KOPT-K1 (cell line): ENCODE measurements around the gene ARMC3.

Experiments
- H3K27ac ChIP-seq: fragments of 200-600 bp; sonication (generic); 2 replicates; pipeline ENCODE4 v1.5.1; 2016; ENCODE audit warnings: antibody characterized with exemption, mild to moderate bottlenecking, low read depth, low read length; ENCODE audit not compliant: poor library complexity, severe bottlenecking
- H3K36me3 ChIP-seq: fragments of 200-600 bp; sonication (generic); 2 replicates; pipeline ENCODE4 v1.5.1; 2017; ENCODE audit warnings: antibody characterized with exemption, mild to moderate bottlenecking, low read length, moderate library complexity; ENCODE audit not compliant: insufficient read depth
- H3K9me3 ChIP-seq: fragments of 200-600 bp; sonication (generic); 2 replicates; pipeline ENCODE4 v1.5.1; 2017; ENCODE audit warnings: antibody characterized with exemption, low read length, mild to moderate bottlenecking; ENCODE audit not compliant: insufficient read depth, poor library complexity, severe bottlenecking

Gene ARMC3

GRCh38 chr10:22959292-22959691, 31.4 kb downstream of the ARMC3 start:
- Histone ChIP-seq H3K36me3 (no peaks in the 10 kb centered on the region), H3K9me3 (no peaks in the 10 kb centered on the region), H3K27ac (no peak overlapping the region)

- no peak overlapping the region for H3K27ac ChIP-seq
- H3K9me3 ChIP-seq: no peaks in the 10 kb centered on the region
- no peaks in the 10 kb centered on the region for H3K36me3 ChIP-seq
Measured at GRCh38 chr10:22959950-22960349, 32.1 kb downstream of the ARMC3 start.

GRCh38 chr10:22962817-22963216, 35.0 kb downstream of the ARMC3 start:
- H3K27ac ChIP-seq: no peak overlapping the region
- H3K36me3 ChIP-seq: no peaks in the 10 kb centered on the region
- H3K9me3 ChIP-seq: no peaks in the 10 kb centered on the region

- H3K27ac ChIP-seq: no peak overlapping the region
- no peaks in the 10 kb centered on the region for H3K36me3 ChIP-seq
- no peaks in the 10 kb centered on the region for H3K9me3 ChIP-seq
Measured at GRCh38 chr10:22969704-22970103, 41.9 kb downstream of the ARMC3 start.

GRCh38 chr10:22976534-22976933, 48.7 kb downstream of the ARMC3 start:
- H3K27ac ChIP-seq: no peak overlapping the region
- no peaks in the 10 kb centered on the region for H3K36me3 ChIP-seq

GRCh38 chr10:22977751-22978150, 49.9 kb downstream of the ARMC3 start:
- no peaks in the 10 kb centered on the region for H3K9me3 ChIP-seq
- H3K36me3 ChIP-seq: no peaks in the 10 kb centered on the region
- no peak overlapping the region for H3K27ac ChIP-seq

More at GRCh38 chr10:22976534-22976933, 48.7 kb downstream of the ARMC3 start:
- no peaks in the 10 kb centered on the region for H3K9me3 ChIP-seq

- H3K36me3 ChIP-seq: no peaks in the 10 kb centered on the region
- no peak overlapping the region for H3K27ac ChIP-seq
Measured at GRCh38 chr10:22978287-22978686, 50.4 kb downstream of the ARMC3 start.

GRCh38 chr10:22978918-22979317, 51.1 kb downstream of the ARMC3 start:
- H3K27ac ChIP-seq: no peak overlapping the region
- no peaks in the 10 kb centered on the region for H3K36me3 ChIP-seq

More at GRCh38 chr10:22978287-22978686, 50.4 kb downstream of the ARMC3 start:
- no peaks in the 10 kb centered on the region for H3K9me3 ChIP-seq

GRCh38 chr10:22980822-22981221, 53.0 kb downstream of the ARMC3 start:
- H3K9me3 ChIP-seq: no peaks in the 10 kb centered on the region
- H3K36me3 ChIP-seq: no peaks in the 10 kb centered on the region
- no peak overlapping the region for H3K27ac ChIP-seq

More at GRCh38 chr10:22978918-22979317, 51.1 kb downstream of the ARMC3 start:
- no peaks in the 10 kb centered on the region for H3K9me3 ChIP-seq

- no peaks in the 10 kb centered on the region for H3K36me3 ChIP-seq
- no peaks in the 10 kb centered on the region for H3K9me3 ChIP-seq
- H3K27ac ChIP-seq: no peak overlapping the region
Measured at GRCh38 chr10:22984066-22984465, 56.2 kb downstream of the ARMC3 start.

- Histone ChIP-seq H3K27ac (no peak overlapping the region), H3K36me3 (no peaks in the 10 kb centered on the region), H3K9me3 (no peaks in the 10 kb centered on the region)
Measured at GRCh38 chr10:22986771-22987542, 59.1 kb downstream of the ARMC3 start.

GRCh38 chr10:22988581-22989360, 60.9 kb downstream of the ARMC3 start:
- no peaks in the 10 kb centered on the region for H3K36me3 ChIP-seq
- no peak overlapping the region for H3K27ac ChIP-seq
- H3K9me3 ChIP-seq: no peaks in the 10 kb centered on the region

GRCh38 chr10:22990443-22990842, 62.6 kb downstream of the ARMC3 start:
- H3K9me3 ChIP-seq: no peaks in the 10 kb centered on the region
- no peak overlapping the region for H3K27ac ChIP-seq
- H3K36me3 ChIP-seq: no peaks in the 10 kb centered on the region

- Histone ChIP-seq H3K36me3 (no peaks in the 10 kb centered on the region), H3K27ac (no peak overlapping the region), H3K9me3 (no peaks in the 10 kb centered on the region)
Measured at GRCh38 chr10:22992075-22992474, 64.2 kb downstream of the ARMC3 start.

GRCh38 chr10:22992621-22993020, 64.8 kb downstream of the ARMC3 start:
- Histone ChIP-seq H3K36me3 (no peaks in the 10 kb centered on the region), H3K27ac (no peak overlapping the region), H3K9me3 (no peaks in the 10 kb centered on the region)
